Hypothalamus (tissue), 51 donors: Measurements from ENCODE around the gene TKT.

Experiments
- DNase-seq, 51 donors: peaks; one replicate each; lab custom pipeline; 2025; lab: John Stamatoyannopoulos, UW

Gene TKT

DNA sequence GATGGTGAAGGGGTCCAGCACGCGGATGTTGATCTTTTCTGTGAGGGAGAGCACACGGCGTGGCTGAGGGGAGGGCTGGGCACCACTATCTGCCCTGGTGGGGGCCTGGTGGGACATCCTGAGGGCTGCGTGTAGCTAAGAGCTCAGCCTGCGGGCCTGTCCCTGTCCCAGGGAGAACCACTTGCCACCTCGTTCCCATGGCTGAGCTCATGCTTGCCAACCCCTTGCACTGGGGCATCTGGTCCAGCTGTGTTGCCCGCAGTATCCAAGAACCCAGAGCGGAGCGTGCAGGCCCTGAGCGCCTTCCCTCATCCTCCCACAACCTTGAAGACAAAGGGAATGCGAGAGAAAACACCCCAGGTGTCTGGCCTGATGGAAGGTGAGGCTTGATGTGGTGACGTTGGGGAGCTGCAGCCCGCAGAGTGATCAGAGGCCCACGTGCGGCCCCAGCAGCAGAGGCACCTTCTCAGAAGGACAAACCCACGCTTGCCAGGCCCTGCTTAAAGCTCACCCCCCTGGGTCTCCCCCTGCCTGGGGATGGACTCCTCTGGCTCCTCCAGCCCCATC is 28.9 kb downstream of the TKT start:
- no peak for DNase-seq

DNA sequence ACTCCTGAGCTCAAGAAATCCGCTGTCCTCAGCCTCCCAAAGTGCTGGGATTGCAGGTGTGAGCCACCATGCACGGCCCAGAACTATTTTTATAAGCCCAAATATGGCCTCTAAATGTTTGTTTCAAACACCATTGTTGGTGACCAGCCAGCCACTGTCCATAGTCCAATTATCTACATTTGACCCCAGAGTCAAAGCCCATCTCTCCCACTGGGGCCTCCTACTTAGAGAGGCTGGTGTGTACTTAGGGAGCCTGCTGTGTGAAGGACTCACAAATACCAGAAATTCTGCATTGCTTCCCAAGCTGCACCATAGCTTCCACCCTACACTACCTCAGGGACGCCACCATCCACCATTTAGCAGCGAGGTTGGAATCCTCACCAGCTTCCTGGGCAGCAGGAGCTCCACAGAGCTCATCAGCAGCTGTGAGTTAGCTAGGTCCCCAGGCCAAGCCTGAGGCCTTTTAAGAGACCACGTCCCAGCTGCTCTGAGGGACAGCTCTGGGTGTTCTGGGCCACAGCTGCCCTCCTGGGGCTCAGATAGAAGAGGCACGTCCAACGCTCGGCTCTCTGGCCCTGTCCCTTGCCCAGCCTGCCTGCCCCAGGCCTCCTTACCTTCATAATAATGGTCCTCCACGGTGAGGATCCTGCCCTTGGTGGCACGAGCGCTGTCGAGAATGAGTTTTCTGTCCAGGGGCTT is 29.5 kb downstream of the TKT start:
- DNase-seq, result no peak

DNA sequence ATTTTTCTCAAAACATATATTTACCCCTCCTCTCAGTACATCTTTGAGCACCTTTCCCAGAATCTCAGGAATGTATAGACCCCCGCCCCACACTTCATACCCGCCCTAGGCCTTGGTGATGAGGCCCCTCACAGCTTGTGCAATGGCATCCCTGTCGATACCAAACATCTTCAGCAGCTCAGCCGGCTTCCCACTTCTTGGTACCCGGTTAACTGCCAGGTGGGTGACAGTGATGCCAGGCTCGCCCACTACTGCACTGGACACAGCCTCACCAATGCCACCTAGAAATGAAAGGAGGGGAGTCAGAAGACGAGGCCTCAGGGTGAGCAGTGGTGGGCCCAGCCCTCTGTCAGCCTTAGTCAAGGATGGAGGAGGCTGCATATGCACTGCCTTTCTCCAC is 30.2 kb downstream of the TKT start:
- no peak for DNase-seq

DNA sequence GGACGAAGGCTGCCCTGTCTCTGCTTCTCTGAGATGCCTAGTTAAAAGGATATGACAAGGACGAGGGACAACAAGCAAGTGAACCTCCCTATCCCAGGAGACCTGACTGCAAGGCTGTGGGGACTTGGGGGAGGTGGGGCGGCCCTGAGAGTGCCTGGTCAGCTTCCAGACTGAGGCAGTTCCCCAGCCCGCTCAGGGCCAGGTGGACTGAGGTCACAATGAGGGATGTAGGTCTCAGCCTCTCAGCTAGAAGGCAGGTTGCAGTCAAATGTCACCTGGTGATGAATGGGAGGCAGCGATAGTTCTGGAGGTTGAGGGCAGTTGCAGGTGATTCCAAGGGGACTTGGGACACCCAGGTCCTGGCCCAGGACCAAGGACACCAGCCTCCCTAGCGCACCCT is 30.6 kb downstream of the TKT start:
- DNase-seq, result no peak

DNA sequence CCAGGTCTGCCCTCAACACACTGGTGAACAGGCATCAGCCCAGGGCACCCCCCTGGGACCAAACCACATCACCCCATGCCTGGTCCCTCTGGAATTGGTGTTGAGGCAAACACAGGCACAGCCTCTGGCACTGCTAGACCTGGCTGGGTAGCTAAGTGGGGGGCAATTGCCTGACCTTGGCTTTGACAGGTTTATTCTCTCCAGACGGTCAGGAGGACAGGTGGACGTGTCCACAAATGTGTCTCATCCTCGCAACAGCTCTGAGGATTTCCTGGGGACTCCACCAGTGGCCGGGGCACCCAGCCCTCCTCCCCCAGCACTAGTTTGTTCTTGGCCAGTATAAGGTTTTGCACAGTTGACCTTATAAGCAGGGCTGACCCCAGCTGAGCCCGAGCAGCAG is 31.3 kb downstream of the TKT start:
- DNase-seq, result no peak

DNA sequence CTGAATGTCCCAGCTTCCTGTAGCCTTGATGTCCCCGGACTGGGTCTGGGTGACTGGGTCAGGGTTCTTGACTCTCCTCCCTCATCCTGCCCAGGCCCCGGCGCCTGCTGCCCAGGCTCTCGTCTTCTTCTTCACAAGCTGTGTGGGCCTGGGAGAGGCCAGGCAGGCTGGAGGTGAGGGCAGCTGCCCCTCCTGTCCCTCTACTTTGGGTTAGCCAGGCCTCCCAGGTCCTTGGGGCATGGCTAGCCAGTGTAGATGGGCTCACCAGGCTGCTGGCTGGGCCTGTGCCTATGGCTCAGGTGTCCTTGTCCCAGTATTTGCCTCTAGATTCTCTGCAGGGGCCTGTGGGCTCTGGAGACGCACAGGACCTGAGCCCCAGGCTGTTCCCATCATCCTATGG is 31.8 kb downstream of the TKT start:
- no peak for DNase-seq

DNA sequence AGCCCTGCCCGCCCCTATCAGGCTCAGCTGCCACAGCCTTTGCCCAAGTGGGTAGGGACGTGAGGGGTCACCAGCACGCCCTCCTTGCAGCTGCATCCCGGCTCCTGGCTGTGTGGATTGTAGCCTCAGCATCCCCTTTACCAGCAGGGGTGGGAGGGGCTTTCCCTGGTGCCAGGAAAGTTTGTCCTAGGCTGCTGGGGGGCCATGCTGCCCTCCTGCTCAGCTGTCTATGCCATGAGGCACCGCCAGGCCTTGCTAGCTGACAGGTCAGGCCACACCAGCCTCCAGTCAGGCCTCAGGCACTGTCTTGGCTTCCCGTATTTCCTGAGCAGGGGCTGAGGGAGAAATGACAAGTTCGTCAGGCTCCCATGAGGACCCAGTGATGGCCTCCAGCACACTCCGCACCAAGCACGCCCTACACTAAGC is 32.3 kb downstream of the TKT start:
- DNase-seq, result no peak

DNA sequence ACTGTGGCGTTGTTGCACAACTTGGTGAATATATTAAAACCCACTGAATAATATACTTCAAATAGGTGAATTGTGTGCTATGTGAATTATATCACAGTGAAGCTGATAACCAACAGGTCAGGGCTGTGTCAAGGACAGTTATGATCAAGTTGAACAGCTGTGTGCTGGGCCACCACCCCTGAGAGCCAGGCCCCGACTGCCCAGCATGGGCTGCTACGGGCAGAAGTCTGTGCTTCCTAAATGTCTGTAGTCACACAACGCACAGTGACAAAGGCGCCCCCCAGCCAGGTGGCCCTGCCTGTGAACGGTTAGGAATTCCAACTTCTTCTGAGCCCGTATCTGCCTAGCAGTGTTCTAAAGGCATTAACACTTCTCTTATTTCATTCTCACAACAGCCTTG is 32.8 kb downstream of the TKT start:
- no peak for DNase-seq

DNA sequence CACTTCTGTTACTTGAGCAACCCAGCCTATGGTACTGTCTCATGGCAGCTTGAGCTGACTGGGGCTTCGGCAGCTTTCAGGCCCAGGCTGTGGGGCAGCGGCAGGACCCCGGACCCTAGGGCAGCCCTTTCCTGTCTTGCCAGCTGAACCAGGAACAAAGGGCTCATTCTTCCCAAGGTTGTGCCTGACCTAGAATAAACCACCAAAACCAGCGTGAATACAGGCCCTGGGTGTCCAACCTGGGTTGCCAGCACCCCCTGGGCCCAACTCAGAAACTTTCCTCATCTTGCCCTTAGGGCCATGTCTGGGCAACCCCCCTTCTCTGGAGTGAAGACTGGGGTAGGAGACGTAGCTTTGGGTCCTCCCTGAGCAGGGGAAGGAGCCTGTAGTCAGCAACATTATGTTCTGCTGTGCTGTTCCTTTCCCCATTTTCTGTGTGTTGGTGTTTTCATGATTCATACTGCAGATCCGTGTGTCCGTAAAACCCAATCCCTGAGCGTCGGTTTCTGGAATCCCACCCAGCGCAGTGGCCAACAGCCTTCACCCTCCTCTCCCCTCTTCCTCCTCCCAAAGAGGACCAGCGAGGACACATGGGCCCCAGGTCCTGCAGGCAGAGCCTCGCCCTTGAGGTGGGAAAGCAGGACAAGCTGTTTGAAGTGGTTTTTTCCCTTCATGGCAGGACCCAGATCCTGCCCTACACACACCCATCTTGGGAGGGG is 33.5 kb downstream of the TKT start:
- no peak for DNase-seq

DNA sequence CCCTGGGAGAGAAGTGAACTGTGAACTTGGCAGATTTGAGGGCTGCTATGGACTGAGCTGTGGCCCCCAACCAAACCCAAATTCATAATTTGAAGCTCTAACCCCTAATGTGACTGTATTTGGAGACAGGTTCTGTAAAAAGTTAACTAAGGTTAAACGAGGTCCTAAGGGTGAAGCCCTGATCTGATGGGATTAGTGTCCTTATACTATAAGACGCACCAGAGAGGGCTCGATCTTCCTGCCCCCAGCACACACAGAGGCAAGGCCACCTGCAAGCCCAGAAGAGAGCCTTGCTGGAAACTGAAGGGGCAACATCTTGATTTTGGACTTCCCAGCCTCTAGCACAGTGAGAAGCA is 34.0 kb downstream of the TKT start:
- DNase-seq, result no peak

DNA sequence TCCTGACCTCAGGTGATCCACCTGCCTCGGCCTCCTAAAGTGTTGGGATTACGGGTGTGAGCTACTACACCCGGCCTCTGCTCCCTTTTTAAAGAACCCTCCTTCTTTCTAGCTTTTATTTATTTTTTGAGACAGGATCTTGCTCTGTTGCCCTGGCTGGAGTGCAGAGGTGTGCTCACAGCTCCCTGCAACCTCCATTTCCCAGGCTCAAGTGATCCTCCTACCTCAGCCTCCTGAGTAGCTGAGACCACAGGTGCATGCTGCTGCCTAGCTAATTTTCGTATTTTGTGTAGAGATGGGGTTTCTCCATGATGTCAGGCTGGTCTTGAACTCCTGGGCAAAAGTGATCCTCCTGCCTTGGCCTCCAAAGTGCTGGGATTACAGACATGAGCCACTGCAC is 34.5 kb downstream of the TKT start:
- DNase-seq, result no peak

DNA sequence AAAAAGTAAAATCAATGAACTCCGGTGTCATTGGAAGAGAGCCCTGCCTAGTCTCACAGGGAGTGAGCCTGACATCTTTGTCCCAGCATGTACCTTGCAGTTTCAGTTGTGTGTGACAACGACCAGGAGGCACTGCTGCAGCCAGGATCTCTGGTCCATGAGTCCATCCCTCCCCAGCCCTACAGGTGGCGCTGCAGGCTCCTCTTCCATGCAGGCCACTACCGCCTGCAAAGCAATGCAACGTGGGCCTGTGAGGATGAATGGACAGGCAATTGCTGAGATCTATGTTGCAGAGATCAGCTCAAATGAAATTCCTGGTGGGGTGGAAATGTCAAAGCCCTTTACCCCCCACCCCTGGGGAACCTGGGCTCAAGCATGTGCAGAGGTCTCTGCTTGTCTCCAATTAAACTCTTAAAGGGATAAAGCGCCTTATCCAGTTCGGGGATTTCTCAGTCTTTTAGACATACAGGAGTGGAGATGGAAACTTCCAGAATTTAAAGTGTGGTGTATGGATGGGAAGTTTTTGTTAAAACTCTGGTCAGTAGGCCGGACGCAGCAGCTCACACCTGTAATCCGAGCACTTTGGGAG is 35.8 kb downstream of the TKT start:
- peak in 49 of 51 donors; percentile 7 to 90 (median 65) for DNase-seq

DNA sequence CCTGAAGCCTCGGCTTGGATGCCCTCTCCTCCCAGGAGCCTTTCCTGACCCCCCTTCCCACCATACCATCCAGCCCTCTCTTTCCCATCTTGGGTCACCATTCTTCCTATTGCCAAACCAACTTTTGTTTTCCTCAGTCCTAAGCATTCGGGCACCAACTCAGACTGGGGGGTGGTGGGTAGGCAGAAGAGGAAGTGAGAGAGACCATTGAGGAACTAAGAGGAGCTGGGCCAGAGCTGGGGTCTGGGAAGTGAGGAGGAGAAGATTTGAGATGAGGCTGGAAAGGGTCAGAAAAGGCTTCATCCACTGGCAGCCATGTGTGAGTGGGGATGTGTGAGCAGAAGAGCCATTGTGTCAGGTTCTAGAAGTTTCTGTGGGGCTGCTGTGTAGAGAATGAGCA is 37.7 kb downstream of the TKT start:
- peak in 2 of 51 donors; percentile 14 to 16 for DNase-seq

DNA sequence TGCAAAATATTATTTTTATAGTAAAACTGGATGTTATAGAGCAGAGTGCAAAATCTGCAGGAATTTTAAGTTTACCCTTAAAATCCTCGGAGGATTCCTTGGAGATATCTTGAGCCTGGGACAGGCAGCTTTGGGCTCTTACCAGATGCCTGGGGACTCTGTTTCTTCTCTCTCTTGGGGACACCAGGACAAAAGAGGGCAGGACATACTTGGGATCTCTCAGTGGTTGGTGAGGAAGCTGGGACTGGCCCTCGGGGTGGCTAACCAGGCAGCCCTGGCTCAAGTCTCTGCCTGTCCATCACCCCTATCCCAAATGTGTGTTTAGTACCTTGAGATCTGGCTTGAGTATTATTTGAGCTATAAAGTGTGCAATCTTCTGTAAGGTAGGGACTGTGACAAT is 38.6 kb downstream of the TKT start:
- DNase-seq, result no peak

DNA sequence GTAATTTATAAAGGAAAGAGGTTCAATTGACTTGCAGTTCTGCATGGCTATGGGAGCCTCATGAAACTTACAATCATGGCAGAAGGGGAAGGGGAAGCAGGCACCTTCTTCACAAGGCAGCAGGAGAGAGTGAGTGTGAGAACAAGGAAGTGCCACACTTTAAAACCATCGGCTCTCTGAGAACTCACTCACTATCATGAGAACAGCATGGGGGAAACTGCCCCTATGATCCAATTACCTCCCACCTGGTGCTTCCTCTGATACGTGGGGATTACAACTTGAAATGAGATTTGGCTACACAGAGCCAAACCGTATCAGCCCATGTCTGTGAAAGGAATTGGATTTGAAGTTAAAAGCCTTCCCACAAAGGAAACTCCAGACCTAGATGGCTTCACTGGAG is 39.1 kb downstream of the TKT start:
- no peak for DNase-seq

DNA sequence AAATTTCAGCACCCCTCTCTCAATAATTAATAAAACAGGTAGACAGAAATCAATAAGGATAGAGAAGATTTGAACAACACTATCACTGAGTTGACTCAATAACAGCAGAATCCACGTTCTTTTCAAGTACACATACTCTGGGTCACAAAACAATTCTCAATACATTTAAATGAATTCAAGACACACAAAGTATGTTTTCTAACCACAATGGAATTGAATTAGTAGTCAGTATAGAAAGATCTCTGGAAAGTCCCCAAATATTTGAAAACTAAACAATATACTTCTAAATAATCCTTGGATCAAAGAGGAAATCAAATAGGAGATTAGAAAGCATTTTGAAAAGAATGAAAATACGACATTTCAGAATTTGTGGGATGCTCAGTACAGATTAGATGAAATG is 40.0 kb downstream of the TKT start:
- DNase-seq, result no peak

DNA sequence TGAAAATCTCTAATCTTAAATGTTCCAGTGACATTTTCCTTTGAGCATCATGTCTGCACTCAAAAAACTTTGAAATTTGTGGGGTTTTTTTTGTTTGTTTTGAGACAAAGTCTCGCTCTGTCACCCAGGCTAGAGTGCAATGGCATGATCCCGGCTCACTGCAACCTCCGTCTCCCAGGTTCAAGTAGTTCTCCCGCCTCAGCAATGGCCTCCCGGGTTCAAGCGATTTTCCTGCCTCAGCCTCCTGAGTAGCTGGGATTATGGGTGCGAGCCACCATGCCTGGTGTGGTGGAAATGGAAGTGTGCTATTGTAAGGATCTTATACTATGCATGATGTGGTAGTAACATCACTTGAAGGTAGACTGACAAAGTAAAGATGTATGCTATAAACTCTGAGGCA is 42.5 kb downstream of the TKT start:
- DNase-seq, result no peak

DNA sequence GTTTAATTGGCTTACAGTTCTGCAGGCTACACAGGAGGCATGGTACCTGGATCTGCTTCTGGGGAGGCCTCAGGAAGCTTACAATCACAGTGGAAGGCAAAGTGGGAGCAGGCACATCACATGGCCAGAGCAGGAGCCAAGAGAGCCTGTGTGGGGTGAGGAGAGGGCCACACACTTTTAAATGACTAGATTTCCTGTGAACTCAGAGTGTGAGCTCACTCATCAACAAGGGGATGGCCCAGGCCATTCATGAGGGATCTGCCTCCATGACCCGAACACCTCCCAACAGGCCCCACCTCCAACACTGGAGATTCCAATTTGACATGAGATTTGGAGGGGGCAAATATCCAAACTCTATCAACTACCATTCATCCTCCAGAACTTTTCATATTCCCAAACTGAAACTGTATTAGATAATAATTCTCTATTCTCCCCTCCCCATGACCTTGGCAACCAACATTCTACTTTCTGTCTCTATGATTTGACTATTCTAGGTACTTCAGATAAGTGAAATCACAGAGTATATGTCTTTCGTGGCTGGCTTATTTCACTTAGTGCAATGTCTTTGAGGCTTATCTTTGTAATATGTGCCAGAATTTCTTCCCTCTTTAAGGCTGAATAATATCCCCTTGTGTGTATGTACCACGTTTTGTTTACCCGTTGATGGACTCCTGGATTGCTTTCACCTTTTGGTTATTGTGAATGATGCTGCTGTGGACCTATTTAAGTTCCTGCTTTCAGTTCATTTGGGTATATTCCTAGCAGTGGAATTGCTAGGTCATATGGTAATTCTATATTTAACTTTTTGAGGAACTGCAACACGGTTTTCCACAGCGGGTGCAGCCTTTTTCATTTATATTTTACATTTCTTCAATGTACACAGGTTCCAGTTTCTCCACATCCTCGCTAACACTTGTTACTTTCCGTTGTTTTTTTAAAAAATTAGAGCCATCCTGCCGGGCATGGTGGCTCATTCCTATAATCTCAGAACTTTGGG is 43.8 kb downstream of the TKT start:
- no peak for DNase-seq

DNA sequence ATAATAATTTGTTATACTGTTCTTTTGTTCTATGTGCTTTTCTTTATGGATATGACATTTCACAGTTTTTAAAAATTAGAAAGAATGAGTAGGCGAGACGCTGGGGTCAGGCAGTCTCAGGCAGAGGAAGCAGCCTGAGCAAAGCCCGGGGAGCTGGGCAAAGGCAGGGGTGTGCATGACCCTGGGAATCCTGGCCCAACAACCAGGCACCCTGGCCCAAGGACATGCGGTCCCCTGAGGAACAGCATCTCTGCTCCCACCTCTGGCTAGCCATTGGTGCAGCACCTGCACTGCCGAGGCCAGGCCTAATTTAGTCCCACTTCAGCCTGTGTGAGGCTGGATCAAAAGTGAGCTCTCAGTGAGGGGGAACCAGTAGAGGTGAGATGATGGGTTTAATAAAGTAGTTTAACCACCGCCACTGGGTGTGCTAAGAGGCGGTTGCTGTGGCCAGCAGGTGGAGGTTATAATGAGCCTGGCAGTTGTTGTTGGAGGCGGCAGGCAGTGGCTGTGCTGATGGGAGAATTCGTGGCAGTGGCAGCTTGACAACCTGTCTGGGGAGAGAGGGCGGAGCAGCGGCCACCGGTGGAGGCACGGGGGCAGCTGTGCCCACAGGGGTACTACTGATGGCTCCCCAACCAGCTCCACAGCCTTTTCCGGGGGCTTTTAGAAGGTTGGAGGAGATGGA is 53.3 kb downstream of the TKT start:
- DNase-seq, result no peak
